Astrocyte (in vitro differentiated cells and primary cell): Measurements from ENCODE around the gene RPRML. TPM values are rescaled to one million over a fixed set of nuclear protein-coding genes. Genes with fewer than 3 reads are reported as not detected.

ENCODE experiments used
- DNase-seq: peaks from one replicate; pipeline ENCODE4 v3.0.0-alpha.2; 2010; ENCODE audit warnings: low read depth
- FAIRE-seq: peaks from 2 replicates; lab custom pipeline; 2011; peaks lifted over from hg19 to GRCh38; lab: Jason Lieb, UNC
- H2AFZ ChIP-seq: 2 replicates; pipeline ENCODE4 v1.6.0; 2012; ENCODE audit warnings: low read depth, low read length, inconsistent platforms
- H3K27ac ChIP-seq: 2 replicates; pipeline ENCODE4 v1.5.1; 2011; ENCODE audit warnings: low read depth, low read length, inconsistent platforms
- H3K27me3 ChIP-seq: 2 replicates; pipeline ENCODE4 v1.6.0; 2011; ENCODE audit warnings: low read length, inconsistent platforms; ENCODE audit not compliant: insufficient read depth
- H3K36me3 ChIP-seq: 2 replicates; pipeline ENCODE4 v1.5.1; 2011; ENCODE audit warnings: low read length, inconsistent platforms; ENCODE audit not compliant: insufficient read depth
- H3K4me1 ChIP-seq: 2 replicates; pipeline ENCODE4 v1.5.1; 2011; ENCODE audit warnings: low read length, inconsistent platforms; ENCODE audit not compliant: insufficient read depth
- H3K4me2 ChIP-seq: 2 replicates; pipeline ENCODE4 v1.6.0; 2012; ENCODE audit warnings: low read length, inconsistent platforms
- H3K4me3 ChIP-seq: 2 replicates; pipeline ENCODE4 v1.5.1; 2011; ENCODE audit warnings: low read depth, mild to moderate bottlenecking, low read length, inconsistent platforms; ENCODE audit not compliant: insufficient read depth
- H3K79me2 ChIP-seq: 2 replicates; pipeline ENCODE4 v1.6.0; 2012; ENCODE audit warnings: mild to moderate bottlenecking, low read length, inconsistent platforms; ENCODE audit not compliant: insufficient read depth
- H3K9ac ChIP-seq: 2 replicates; pipeline ENCODE4 v1.6.0; 2012; ENCODE audit warnings: mild to moderate bottlenecking, low read length, inconsistent platforms
- H3K9me3 ChIP-seq: 2 replicates; pipeline ENCODE4 v1.5.1; 2012; ENCODE audit warnings: low read depth, mild to moderate bottlenecking, low read length, inconsistent platforms; ENCODE audit not compliant: insufficient read depth
- H4K20me1 ChIP-seq: 2 replicates; pipeline ENCODE4 v1.6.0; 2012; ENCODE audit warnings: low read length, inconsistent platforms; ENCODE audit not compliant: insufficient read depth
- H3K27ac Mint-ChIP-seq: one replicate; pipeline ENCODE4 v1.8.0; 2021; ENCODE audit warnings: mild to moderate bottlenecking, mixed read lengths; ENCODE audit not compliant: unreplicated experiment
- H3K27me3 Mint-ChIP-seq: one replicate; pipeline ENCODE4 v1.8.0; 2021; ENCODE audit warnings: low read depth, mixed read lengths; ENCODE audit not compliant: unreplicated experiment
- H3K36me3 Mint-ChIP-seq: one replicate; pipeline ENCODE4 v1.8.0; 2021; ENCODE audit warnings: low read depth, mixed read lengths; ENCODE audit not compliant: unreplicated experiment
- H3K4me1 Mint-ChIP-seq: one replicate; pipeline ENCODE4 v1.8.0; 2021; ENCODE audit warnings: low read depth, mixed read lengths; ENCODE audit not compliant: unreplicated experiment
- H3K4me3 Mint-ChIP-seq: one replicate; pipeline ENCODE4 v1.8.0; 2021; ENCODE audit warnings: mild to moderate bottlenecking, moderate library complexity, mixed read lengths; ENCODE audit not compliant: unreplicated experiment
- H3K9me3 Mint-ChIP-seq: one replicate; pipeline ENCODE4 v1.8.0; 2021; ENCODE audit warnings: mild to moderate bottlenecking, mixed read lengths; ENCODE audit not compliant: unreplicated experiment
- CTCF ChIP-seq: IDR thresholded peaks from 2 replicates; pipeline ENCODE4 v1.5.1; 2011; ENCODE audit warnings: low read depth, mild to moderate bottlenecking, inconsistent platforms, low read length, moderate library complexity; ENCODE audit not compliant: insufficient read depth
- EZH2 ChIP-seq: IDR thresholded peaks from 2 replicates; pipeline ENCODE4 v1.6.1; 2012; ENCODE audit warnings: mild to moderate bottlenecking, low read length, inconsistent platforms; ENCODE audit not compliant: insufficient read depth
- microRNA-seq: library from miRNA; unstranded; fragments of <30 nt; microRNA quantifications from one replicate; pipeline ENCODE4 v1.2.0, GENCODE V29; 2020
- total RNA-seq: library from RNA; stranded (reverse); gene quantifications from 2 replicates; pipeline ENCODE4 v1.2.1, GENCODE V29; 2021

RPRML gene
- total RNA-seq, 1 donor from 2014 or later: not detected

- H3K4me3 ChIP-seq: peak overlapping the region; percentile 16
- TF ChIP-seq EZH2: no peak
- TF ChIP-seq CTCF: no peak
- DNase-seq (peak; percentile 49), FAIRE-seq (peak; percentile 54)
- H3K79me2 ChIP-seq: peaks cover 66% of the 10 kb centered on the region
- no peaks in the 10 kb centered on the region for H3K27me3 ChIP-seq
- H3K27ac Mint-ChIP-seq: peak overlapping the region; percentile 43
- peaks cover 20% of the 10 kb centered on the region for H3K4me1 ChIP-seq
- no peaks in the 10 kb centered on the region for H3K27me3 Mint-ChIP-seq
- H3K4me2 ChIP-seq: peak overlapping the region; percentile 44
- peaks cover 88% of the 10 kb centered on the region for H4K20me1 ChIP-seq
- no peak overlapping the region for H2AFZ ChIP-seq
- H3K4me1 Mint-ChIP-seq: peaks cover 57% of the 10 kb centered on the region
- no peaks in the 10 kb centered on the region for H3K9me3 Mint-ChIP-seq
- no peaks in the 10 kb centered on the region for H3K9me3 ChIP-seq
- H3K27ac ChIP-seq: peak overlapping the region; percentile 38
- H3K36me3 ChIP-seq: peaks cover 34% of the 10 kb centered on the region
- H3K4me3 Mint-ChIP-seq: peak overlapping the region; percentile 62
- peak overlapping the region; percentile 28 for H3K9ac ChIP-seq
- peaks cover 20% of the 10 kb centered on the region for H3K36me3 Mint-ChIP-seq
Measured at GRCh38 chr17:46929413-46929812, 49.6 kb downstream of the RPRML start.

GRCh38 chr17:46928467-46929261, 50.4 kb downstream of the RPRML start:
- Mint-ChIP-seq H3K27ac (peak overlapping the region; percentile 43), H3K4me3 (peak overlapping the region; percentile 2), H3K36me3 (peaks cover 20% of the 10 kb centered on the region), H3K27me3 (no peaks in the 10 kb centered on the region), H3K9me3 (no peaks in the 10 kb centered on the region), H3K4me1 (peaks cover 62% of the 10 kb centered on the region)
- no peaks in the 10 kb centered on the region for H3K9me3 ChIP-seq
- peak overlapping the region; percentile 16 for H3K4me3 ChIP-seq
- peaks cover 27% of the 10 kb centered on the region for H3K4me1 ChIP-seq
- peak overlapping the region; percentile 38 for H3K27ac ChIP-seq
- H3K27me3 ChIP-seq: no peaks in the 10 kb centered on the region
- TF ChIP-seq CTCF (no peak), EZH2 (no peak)
- DNase-seq (no peak), FAIRE-seq (no peak)
- H3K4me2 ChIP-seq: peak overlapping the region; percentile 44
- peaks cover 73% of the 10 kb centered on the region for H3K79me2 ChIP-seq
- peaks cover 87% of the 10 kb centered on the region for H4K20me1 ChIP-seq
- peak overlapping the region; percentile 28 for H3K9ac ChIP-seq
- H3K36me3 ChIP-seq: peaks cover 27% of the 10 kb centered on the region
- no peak overlapping the region for H2AFZ ChIP-seq

Small RNAs within 50 kb of the gene (microRNA-seq; reads per million reads assigned to microRNA genes)
- not detected for gene MIR5089

Other genes starting within 250 kb of the RPRML start
- gene WNT3, start 160.6 kb downstream of the RPRML start, total RNA-seq: 2.4 TPM in 2 replicates
- 0.48 and 0.84 TPM in 2 replicates for gene WNT9B, start 127.7 kb downstream of the RPRML start, total RNA-seq
- gene GOSR2, start 56.1 kb downstream of the RPRML start, total RNA-seq: 66.0 and 67.0 TPM in 2 replicates
- 137 and 151 TPM in 2 replicates for gene CDC27, start 210.0 kb upstream of the RPRML start, total RNA-seq
- gene MYL4, start 230.1 kb upstream of the RPRML start, total RNA-seq: 22.7 and 38.5 TPM in 2 replicates